ENCODE measurements around the gene USP24.

USP24 gene, protein sequence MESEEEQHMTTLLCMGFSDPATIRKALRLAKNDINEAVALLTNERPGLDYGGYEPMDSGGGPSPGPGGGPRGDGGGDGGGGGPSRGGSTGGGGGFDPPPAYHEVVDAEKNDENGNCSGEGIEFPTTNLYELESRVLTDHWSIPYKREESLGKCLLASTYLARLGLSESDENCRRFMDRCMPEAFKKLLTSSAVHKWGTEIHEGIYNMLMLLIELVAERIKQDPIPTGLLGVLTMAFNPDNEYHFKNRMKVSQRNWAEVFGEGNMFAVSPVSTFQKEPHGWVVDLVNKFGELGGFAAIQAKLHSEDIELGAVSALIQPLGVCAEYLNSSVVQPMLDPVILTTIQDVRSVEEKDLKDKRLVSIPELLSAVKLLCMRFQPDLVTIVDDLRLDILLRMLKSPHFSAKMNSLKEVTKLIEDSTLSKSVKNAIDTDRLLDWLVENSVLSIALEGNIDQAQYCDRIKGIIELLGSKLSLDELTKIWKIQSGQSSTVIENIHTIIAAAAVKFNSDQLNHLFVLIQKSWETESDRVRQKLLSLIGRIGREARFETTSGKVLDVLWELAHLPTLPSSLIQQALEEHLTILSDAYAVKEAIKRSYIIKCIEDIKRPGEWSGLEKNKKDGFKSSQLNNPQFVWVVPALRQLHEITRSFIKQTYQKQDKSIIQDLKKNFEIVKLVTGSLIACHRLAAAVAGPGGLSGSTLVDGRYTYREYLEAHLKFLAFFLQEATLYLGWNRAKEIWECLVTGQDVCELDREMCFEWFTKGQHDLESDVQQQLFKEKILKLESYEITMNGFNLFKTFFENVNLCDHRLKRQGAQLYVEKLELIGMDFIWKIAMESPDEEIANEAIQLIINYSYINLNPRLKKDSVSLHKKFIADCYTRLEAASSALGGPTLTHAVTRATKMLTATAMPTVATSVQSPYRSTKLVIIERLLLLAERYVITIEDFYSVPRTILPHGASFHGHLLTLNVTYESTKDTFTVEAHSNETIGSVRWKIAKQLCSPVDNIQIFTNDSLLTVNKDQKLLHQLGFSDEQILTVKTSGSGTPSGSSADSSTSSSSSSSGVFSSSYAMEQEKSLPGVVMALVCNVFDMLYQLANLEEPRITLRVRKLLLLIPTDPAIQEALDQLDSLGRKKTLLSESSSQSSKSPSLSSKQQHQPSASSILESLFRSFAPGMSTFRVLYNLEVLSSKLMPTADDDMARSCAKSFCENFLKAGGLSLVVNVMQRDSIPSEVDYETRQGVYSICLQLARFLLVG (N-terminal part only)

DNA sequence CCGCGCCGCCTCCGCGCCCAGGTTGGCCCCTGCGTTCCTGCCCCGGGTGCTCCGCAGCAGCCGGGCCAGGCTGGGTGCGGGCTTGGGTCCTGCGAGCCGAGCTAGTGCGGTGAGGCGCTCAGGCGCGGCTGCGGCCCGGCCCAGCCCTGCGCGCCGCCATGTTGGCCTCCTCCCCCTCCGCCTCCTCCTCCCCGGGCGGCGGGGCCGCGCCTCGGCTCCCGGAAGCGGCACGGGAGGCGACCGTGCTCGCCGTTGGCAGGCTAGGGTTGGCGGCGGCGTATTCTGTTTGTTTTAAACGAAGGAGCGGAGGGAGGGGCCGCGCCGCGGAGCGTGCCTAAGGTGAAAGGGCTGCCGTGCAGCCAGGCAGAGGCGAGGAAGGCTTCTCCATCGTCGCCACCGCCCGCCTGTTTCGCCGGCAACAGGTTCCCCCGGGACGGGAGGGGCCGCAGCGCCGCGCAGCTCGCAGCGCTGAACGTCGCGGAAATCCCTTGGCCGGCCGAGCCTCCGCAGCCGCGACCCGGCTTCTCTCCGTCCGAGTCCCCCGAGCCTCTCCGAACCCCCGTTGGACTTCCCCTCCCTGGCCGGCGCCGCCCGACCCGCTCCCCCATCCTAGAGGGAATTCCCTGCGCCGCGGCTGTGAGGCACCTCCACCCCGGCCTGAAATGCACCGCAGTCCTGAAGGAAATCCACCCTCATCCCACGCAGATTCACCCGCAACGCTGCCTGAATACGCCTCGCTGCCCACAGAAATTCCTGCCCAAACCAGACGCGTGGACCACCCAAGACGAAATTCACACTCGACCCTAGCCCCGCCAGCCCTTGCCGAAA is at the start of gene USP24:
Gene USP24, minus strand, starts transcription at position 171 of the 828 bp plus-strand sequence. CDS start 251 bp downstream, outside the sequence.
- peak; percentile 53 for DNase-seq (ENCODE audit: low spot score)
- FAIRE-seq = no peak

DNA sequence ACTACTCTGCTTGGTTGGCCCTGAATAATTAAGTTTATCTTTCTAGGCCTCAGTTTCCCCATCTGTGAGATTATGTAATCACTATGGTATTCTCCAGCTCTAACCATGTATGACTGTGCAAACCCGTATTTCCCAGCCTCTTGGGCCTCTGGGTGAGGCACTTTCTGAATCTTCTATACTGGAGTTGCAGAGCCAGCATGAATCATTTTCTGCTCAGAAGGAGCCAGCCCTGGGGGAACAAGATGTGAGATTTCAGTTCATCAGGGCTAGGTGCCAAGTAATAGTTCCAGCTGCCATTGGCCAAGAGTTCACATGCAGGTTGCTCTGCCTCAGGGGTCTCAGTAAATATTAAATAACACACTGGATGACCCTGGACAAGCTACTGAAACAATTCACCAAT is 47.7 kb upstream of the USP24 start:
- no peak for FAIRE-seq
- DNase-seq (ENCODE audit: low spot score) = peak; percentile 31

DNA sequence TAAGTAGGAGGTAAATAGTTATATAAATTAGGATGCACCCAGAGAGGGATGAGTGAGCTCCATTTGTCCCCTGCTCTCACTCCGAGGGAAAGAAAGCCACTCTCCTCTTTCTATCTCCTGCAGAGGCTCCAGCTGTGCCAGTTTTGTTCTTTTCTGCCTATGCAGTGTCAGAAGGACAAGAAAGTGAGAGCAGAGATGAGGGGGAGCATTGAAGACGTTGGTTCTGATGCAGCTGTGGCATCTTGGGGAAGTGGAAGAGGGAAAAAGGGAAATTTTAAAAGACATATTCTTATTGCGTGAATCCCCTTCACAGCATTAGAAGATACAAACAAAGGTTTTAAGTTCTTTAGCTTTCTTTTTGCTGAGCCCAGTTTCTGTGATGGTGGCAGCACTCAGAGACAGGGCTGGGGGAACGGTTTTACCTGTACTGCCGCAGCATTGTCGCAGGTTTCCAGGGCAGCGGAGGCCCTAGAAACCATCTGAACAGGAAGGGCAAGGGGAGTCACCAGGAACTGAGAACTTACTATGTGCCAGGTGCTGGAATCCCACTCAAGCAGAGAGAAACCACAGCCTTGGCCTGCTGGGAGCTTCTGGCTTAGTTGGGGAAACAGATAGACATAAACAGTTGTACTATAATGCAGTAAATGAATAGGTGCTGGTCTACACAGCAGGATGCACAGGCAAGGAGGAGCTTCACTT is 44.9 kb upstream of the USP24 start:
- FAIRE-seq (no peak), DNase-seq (ENCODE audit: low spot score) (no peak)

DNA sequence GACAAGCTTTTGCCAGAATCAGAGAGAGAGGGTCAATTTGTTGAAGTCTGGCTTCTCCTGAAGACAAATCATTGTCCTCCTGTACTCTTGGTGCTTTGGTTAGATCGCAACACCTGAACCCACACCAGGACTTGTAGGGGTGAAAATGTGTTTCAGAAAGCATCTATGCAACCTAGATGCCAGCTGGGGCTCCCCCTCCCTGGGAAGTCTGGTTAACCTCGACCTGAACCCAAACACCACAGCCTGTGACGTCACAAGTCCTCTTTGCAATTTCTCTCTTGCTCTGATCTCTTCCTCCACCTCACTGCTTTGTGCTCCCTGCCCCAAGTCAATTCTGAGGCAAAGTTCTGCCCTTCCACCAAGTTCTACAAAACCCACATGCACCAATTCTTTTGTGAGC is 42.8 kb upstream of the USP24 start:
- FAIRE-seq = no peak
- DNase-seq (ENCODE audit: low spot score) = no peak

DNA sequence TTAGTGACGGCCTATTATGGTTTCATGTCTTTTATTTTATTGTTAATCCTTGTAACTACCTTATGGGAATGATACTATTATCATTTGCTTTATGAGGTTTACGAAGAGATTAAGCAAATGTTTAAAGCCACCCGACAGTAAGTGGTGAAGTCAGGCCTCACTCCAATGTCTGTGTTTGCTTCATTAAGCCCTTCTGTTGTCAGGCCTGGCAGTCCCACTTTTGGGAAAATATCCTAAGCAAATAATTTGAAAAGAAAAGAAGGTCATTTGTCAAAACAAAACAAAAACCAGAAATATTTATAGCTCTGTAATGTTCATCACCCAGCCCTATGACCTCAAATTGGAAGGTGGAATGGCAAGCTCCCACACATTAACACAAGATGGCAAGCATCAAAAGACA is 40.7 kb upstream of the USP24 start:
- no peak for DNase-seq (ENCODE audit: low spot score)
- FAIRE-seq = no peak

DNA sequence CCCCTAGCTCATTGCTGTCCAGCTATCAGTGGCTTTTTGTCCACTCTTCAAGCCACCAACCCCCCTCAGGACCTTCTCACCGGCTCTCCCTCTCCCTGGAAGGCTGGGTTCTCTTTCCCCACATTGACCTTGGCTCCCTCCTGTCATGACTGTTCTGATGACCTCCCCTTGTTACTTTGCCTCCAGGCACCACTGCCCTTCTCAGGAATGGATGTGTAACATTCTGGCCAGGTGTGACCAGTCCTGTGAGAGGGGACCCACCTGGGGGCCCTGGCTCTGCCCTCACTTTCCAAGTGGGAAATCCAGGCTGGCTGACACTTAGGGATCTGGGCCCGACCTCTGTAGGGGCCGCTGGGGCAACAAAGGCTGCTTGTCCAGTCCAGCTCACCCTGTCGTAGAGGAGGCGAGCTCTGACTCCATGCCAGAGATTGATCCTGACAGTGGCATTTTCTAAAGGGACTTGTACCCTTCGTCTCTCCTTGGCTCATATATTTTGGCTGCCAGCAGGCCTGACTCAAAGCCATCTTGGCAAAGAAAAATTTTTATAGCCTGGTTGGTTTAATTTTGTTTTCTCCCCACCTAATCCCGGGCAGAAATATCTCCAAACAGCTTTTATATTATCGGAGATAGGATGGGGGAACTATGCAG is 37.9 kb upstream of the USP24 start:
- DNase-seq (ENCODE audit: low spot score) = no peak
- FAIRE-seq = no peak

DNA sequence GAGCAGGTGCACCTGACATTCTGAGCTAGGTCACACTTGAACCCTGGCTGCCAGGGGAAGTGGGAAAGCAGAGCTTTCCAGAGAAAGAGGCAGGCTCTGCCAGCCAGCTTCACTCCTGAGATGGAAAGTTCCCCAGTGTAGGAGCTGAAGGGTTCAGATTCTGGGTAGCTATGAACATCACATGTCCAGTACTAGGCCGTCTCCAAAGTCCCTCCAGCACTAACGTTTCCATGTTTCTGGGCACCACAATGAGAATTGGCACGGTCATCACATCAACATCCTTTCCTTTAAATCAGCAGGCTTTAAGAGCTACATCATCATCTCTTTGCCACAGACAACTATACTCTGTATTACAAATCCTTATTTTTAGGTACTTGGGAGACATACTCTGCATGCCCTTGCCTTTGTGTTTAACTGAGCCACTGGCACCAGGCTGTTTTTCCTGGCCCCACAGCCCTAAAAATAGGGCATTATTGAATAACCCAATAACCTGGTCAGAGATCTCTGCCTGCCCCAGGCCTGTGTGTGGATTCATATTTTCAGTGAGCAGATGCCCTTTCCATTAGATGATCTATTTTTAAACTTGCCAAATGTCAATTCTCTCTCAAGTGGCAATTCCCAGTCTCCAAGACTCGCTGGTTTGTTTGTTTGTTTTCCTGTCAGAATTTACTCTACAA is 35.4 kb upstream of the USP24 start:
- DNase-seq (ENCODE audit: low spot score) (no peak), FAIRE-seq (no peak)

DNA sequence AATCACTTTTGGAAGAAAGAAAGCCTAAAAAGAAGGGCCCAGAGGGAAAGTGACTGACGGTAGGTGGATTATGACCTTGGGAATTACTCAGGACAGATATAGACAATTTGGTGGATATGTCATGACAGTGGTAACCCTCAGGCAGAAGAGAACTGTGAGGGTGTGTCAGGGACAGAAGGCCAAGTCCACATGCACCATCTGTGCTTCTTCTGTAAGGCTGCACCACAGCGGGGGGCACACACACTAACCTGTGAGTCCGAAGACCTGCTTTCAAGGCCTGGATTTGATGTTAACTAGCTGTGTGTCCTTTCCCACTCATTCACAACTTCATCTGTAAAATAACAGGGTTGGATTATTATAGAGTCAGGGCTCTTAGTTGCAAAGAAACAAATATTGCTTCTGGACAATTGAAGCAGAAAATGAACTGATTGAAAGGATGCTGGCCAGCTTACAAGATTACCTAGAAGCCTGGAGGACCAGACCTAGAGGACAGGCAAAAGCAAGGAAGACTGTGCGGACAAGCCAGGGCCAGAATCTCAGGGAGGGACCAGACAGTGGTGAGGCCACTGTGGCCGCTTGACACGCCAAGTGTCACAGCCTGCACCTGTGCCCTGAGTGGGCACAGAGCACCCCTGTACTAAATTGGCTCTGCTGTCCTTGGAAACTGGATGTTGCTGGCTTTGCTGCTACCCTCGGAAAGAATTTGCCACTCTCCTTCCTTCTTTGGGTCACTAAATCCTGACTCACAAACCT is 34.7 kb upstream of the USP24 start:
- no peak for FAIRE-seq

DNA sequence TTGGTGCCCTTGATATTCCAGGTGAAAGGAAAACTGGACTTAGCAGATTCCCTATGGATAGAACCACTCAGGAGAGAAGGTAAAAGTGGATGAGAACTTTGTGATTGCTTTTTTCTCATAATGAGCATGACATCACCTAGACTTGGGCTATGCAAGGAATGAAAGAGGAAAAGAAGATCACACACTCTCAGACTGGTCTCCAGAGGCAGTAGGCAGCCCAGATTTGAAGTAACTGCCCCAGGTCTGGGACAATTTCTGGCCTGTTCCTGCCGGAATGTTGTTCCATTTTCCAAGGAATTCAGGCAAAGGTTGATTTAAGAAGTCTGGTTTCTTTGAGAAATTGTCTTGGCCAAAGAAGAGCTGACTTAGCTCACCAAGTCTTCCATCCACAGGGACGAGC is 31.7 kb upstream of the USP24 start:
- no peak for DNase-seq (ENCODE audit: low spot score)
- FAIRE-seq = no peak

More for the DNA sequence above, 34.7 kb upstream of the USP24 start:
- no peak for DNase-seq (ENCODE audit: low spot score)

DNA sequence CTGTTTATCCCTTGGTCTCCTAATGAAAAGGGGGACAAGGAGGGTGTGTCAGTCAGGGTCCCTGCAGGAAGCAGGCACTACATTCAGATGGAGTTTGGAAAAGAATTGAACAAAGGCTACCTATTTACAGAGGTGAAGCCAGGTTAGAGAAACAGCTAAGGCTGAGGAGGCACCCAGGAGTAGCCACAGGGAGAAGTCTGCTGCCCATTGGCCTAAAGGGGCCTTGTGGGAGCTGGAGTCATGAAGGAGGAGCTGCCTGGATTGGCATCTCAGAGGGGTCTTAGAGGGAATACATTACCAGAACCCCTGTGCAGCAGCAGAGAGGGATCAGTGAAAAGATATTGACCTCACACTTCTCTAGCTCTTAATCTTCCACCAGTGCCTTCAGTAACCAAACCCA is 31.2 kb upstream of the USP24 start:
- FAIRE-seq = no peak
- no peak for DNase-seq (ENCODE audit: low spot score)

DNA sequence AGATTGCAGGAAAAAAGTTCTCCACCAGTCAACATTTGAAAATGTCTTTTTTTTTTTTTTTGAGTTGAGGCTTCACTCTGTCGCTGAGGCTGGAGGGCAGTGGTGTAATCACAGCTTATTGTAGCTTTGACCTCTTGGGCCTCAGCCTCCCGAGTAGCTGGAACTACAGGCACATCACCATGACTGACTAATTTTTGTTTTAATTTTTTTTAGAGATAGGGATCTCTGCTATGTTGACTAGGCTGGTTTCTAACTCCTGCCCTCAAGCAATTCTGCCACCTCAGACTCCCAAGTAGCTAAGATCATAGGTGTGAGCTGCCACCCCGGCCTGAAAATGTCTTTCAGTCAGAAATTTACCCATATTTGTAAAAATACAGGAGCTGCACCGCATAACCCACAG is 30.6 kb upstream of the USP24 start:
- FAIRE-seq = no peak

DNA sequence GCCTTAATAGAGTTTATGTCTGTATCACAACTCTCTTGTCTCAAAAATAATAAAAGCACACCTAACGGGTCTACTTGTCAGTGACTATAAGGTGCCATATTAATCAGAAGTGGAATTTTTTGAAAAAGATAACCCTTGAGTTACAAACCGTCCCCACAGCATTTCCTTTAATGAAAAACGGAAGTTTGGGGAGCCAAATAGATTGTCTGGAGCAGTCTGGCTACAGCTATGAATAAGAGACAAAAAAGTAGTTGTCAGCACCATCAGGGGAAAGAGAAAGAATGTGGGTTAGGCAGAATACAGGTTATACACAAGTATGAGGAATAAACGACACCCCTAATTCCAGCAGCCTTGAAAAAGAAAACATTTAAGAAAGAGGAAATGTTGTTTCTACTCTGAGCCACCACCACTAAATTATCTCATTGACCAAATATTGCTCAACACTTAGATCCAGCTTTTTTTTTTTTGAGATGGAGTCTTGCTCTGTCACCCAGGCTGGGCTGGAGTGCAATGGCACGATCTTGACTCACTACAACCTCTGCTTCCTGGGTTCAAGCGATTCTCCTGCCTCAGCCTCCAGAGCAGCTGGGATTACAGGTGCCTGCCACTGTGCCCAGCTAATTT is 29.4 kb upstream of the USP24 start:
- FAIRE-seq = no peak
- no peak for DNase-seq (ENCODE audit: low spot score)

More for the DNA sequence above, 30.6 kb upstream of the USP24 start:
- DNase-seq (ENCODE audit: low spot score) = no peak

DNA sequence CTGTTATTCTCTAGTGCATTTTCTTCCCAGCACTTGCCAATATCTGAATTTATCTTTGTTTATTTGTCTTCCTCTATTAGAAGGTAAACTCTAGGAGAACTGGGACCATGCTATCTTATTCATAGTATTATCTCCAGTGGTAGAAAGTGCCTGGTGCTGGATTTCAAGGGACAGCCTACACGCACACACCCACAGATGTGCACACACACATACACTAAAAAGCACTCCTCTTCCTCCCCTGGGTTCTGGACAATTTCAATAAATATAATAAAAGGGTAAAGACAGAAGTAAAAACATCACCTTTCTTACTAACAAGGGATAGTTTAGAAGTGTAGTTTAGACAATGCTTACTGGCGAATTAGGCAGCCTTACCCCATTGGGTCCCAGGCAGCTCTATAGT is 28.5 kb upstream of the USP24 start:
- FAIRE-seq = no peak
- no peak for DNase-seq (ENCODE audit: low spot score)

DNA sequence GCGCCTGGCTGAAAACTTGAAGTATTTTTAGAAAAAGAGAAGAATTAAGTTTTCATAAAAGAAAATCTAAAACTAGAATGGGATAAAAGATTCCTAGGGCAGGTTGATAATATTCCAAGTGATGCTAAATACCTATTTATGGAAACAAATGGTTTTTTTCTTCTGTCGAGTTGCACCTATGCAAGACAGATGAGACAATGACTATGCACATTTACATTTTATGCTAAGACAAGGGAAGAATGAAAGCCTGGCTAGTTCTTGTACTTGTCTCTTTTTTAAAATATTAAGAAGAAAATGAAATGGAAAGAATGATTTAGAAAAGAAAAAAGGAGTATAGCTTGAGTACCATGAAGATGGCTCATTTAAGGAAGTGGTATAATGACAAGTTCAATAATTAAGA is 24.4 kb upstream of the USP24 start:
- FAIRE-seq (no peak), DNase-seq (ENCODE audit: low spot score) (no peak)

DNA sequence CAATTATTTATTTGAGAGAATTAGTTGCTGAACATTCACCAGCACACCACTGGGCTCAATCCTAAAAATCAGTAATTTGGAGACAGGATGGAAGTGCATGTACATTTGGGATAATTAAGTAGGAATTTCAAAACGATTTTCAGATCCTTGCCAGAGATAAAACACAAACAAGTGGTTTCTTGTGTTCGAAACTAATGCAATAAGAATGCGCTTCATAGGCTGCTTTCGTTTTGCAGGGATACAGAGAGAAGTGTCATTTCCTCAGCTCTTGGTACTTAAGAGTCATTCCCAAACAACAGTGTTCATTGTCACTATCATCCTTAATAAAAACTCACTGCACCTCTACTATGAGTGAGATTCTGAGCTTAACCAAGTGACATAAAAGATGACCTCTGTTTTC is 20.6 kb upstream of the USP24 start:
- no peak for FAIRE-seq

DNA sequence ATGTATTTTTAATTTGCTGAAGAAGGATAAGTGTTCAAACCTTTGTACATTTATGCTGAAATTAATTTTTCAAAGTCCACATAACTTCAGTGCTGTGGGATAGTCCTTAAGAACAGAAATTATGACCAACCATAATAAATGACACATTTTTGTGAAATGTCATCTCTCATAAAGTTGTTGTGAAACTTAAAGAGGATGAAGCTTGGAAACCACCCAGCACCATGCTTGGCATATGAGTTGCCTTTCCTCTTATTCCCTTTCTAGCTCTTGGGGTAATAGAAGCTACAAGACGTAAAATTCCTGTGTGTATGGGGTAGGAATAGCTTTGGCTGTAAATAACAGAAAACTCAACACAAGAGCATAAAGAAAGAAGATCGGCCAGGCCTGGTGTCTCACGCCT is 18.9 kb upstream of the USP24 start:
- DNase-seq (ENCODE audit: low spot score) = no peak
- FAIRE-seq = no peak

More for the DNA sequence above, 20.6 kb upstream of the USP24 start:
- DNase-seq (ENCODE audit: low spot score) = peak; percentile 32

DNA sequence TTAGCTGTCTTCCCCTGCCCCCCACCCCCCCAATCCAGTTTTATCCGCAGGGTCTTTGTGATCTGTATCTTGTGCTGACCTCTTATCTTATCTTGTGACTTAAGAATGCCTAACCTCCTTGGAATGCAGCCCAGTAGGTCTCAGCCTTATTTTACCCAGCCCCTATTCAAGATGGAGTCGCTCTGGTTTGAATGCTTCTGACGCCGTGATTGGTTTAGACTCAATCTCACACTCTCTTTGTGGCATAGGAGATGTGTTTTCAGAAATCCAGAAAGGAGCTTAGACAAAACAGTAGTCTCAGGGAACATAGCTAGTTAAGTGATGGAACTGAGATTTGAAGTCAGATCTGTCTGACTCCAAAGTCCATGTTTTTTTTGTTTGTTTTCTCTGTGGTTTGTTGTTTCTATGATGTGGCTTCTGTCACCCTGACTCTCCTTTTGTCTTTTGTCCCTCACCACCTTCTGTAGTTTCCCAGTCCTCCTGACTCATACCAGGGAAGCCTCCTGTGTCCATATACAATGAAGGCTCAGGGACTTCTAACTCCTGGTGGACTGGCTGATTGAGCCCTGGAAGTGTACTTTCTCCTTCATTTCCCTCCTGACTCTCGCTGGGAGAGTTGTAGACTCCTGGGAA is 18.1 kb upstream of the USP24 start:
- peak; percentile 18 for DNase-seq (ENCODE audit: low spot score)
- no peak for FAIRE-seq
